Measurements from ENCODE around the gene SLC13A4.

The SLC13A4 gene

GRCh38 chr7:135666846-135667245 lies 61.1 kb downstream of the SLC13A4 start:
- ATAC-seq (ENCODE audit: low read depth) (no peak), DNase-seq (ENCODE audit: low spot score) (no peak)
- Histone ChIP-seq H3K36me3 (ENCODE audit: low read depth) (peaks cover 13% of the 10 kb centered on the region; the same call in 1 of the 2 replicates), H3K4me1 (ENCODE audit: insufficient read depth, poor library complexity, severe bottlenecking) (peaks cover 30% of the 10 kb centered on the region), H3K27ac (ENCODE audit: poor library complexity, severe bottlenecking) (no peak overlapping the region), H3K9me3 (ENCODE audit: severe bottlenecking) (no peaks in the 10 kb centered on the region), H3K27me3 (ENCODE audit: insufficient read depth, poor library complexity, severe bottlenecking) (no peaks in the 10 kb centered on the region), H3K4me3 (ENCODE audit: severe bottlenecking) (no peak overlapping the region)
- TF ChIP-seq CTCF (IDR thresholded peaks at IDR 0.05; ENCODE audit: poor library complexity, severe bottlenecking) = no peak

- ATAC-seq (ENCODE audit: low read depth) (no peak), DNase-seq (ENCODE audit: low spot score) (no peak)
- H3K9me3 ChIP-seq (ENCODE audit: severe bottlenecking) = no peaks in the 10 kb centered on the region
- peaks cover 27% of the 10 kb centered on the region for H3K4me1 ChIP-seq (ENCODE audit: insufficient read depth, poor library complexity, severe bottlenecking)
- no peak for TF ChIP-seq CTCF (IDR thresholded peaks at IDR 0.05; ENCODE audit: poor library complexity, severe bottlenecking)
- no peak overlapping the region for H3K4me3 ChIP-seq (ENCODE audit: severe bottlenecking)
- no peak overlapping the region for H3K27ac ChIP-seq (ENCODE audit: poor library complexity, severe bottlenecking)
- H3K27me3 ChIP-seq (ENCODE audit: insufficient read depth, poor library complexity, severe bottlenecking) = no peaks in the 10 kb centered on the region
- H3K36me3 ChIP-seq (ENCODE audit: low read depth) = peaks cover 13% of the 10 kb centered on the region; the same call in 1 of the 2 replicates
Measured at GRCh38 chr7:135666156-135666555, 61.8 kb downstream of the SLC13A4 start.

- H3K4me1 ChIP-seq (ENCODE audit: insufficient read depth, poor library complexity, severe bottlenecking) = peaks cover 16% of the 10 kb centered on the region
- H3K9me3 ChIP-seq (ENCODE audit: severe bottlenecking) = no peaks in the 10 kb centered on the region
- no peak for TF ChIP-seq CTCF (IDR thresholded peaks at IDR 0.05; ENCODE audit: poor library complexity, severe bottlenecking)
- H3K27ac ChIP-seq (ENCODE audit: poor library complexity, severe bottlenecking) = peak overlapping the region; percentile 85
- H3K27me3 ChIP-seq (ENCODE audit: insufficient read depth, poor library complexity, severe bottlenecking) = no peaks in the 10 kb centered on the region
- ATAC-seq (ENCODE audit: low read depth) = no peak
- no peak for DNase-seq (ENCODE audit: low spot score)
- H3K4me3 ChIP-seq (ENCODE audit: severe bottlenecking) = no peak overlapping the region
- peaks cover 9% of the 10 kb centered on the region; the same call in 1 of the 2 replicates for H3K36me3 ChIP-seq (ENCODE audit: low read depth)
Measured at GRCh38 chr7:135665042-135665441, 62.9 kb downstream of the SLC13A4 start.

- H3K27ac ChIP-seq (ENCODE audit: poor library complexity, severe bottlenecking) = peak overlapping the region; percentile 85
- no peaks in the 10 kb centered on the region for H3K27me3 ChIP-seq (ENCODE audit: insufficient read depth, poor library complexity, severe bottlenecking)
- TF ChIP-seq CTCF (IDR thresholded peaks at IDR 0.05; ENCODE audit: poor library complexity, severe bottlenecking) = no peak
- DNase-seq (ENCODE audit: low spot score) = no peak
- ATAC-seq (ENCODE audit: low read depth) = no peak
- H3K4me3 ChIP-seq (ENCODE audit: severe bottlenecking) = no peak overlapping the region
- H3K36me3 ChIP-seq (ENCODE audit: low read depth) = peaks cover 9% of the 10 kb centered on the region; the same call in 1 of the 2 replicates
- no peaks in the 10 kb centered on the region for H3K9me3 ChIP-seq (ENCODE audit: severe bottlenecking)
- H3K4me1 ChIP-seq (ENCODE audit: insufficient read depth, poor library complexity, severe bottlenecking) = peaks cover 7% of the 10 kb centered on the region
Measured at GRCh38 chr7:135664046-135664589, 63.9 kb downstream of the SLC13A4 start.

- ATAC-seq (ENCODE audit: low read depth) (peak; percentile 88), DNase-seq (ENCODE audit: low spot score) (peak; percentile 95)
- no peaks in the 10 kb centered on the region for H3K27me3 ChIP-seq (ENCODE audit: insufficient read depth, poor library complexity, severe bottlenecking)
- H3K4me3 ChIP-seq (ENCODE audit: severe bottlenecking) = peak within 1 kb of the TSS; percentile 96
- peak within 1 kb of the TSS; percentile 85 for H3K27ac ChIP-seq (ENCODE audit: poor library complexity, severe bottlenecking)
- peak; percentile 26 for TF ChIP-seq CTCF (IDR thresholded peaks at IDR 0.05; ENCODE audit: poor library complexity, severe bottlenecking)
- H3K9me3 ChIP-seq (ENCODE audit: severe bottlenecking) = no peaks in the 10 kb centered on the region
- H3K4me1 ChIP-seq (ENCODE audit: insufficient read depth, poor library complexity, severe bottlenecking) = peaks cover 7% of the 10 kb centered on the region
- H3K36me3 ChIP-seq (ENCODE audit: low read depth) = peaks cover 9% of the 10 kb centered on the region; the same call in 1 of the 2 replicates
Measured at GRCh38 chr7:135662373-135663114, 65.4 kb downstream of the SLC13A4 start, which contains the start of gene STMP1. Gene STMP1, plus strand, starts transcription at chr7:135662514.

All from RWPE2 (cell line).